ENCODE data around the gene UNC5A.
A peak's percentile ranks its signal among the peaks of the same experiment; 100 is the strongest.
"Not testable (repeated sequence)": the region's sequence is repeated elsewhere in the genome, so short reads cannot be mapped to it uniquely, and the experiment has no call there.

UNC5A gene

GRCh38 chr5:176866707-176867310 lies 56.5 kb downstream of the UNC5A start:
- no peak for DNase-seq

GRCh38 chr5:176868126-176868525 lies 57.8 kb downstream of the UNC5A start:
- DNase-seq: no peak

- DNase-seq: no peak
These were observed 58.4 kb downstream of the UNC5A start for GRCh38 chr5:176868731-176869130.

GRCh38 chr5:176869501-176870109 lies 59.2 kb downstream of the UNC5A start:
- no peak for DNase-seq

- no peak for DNase-seq
These were observed 59.8 kb downstream of the UNC5A start for GRCh38 chr5:176870110-176870591.

GRCh38 chr5:176870644-176871043 lies 60.3 kb downstream of the UNC5A start:
- DNase-seq: not testable (repeated sequence)

GRCh38 chr5:176872586-176872985 lies 62.2 kb downstream of the UNC5A start:
- DNase-seq: peak in 1 of 5 experiments; percentile 33

- peak in 2 of 5 experiments; percentile 9 to 30 for DNase-seq
These were observed 62.7 kb downstream of the UNC5A start for GRCh38 chr5:176873011-176873410.

GRCh38 chr5:176873541-176874172 lies 63.3 kb downstream of the UNC5A start:
- DNase-seq: no peak

- DNase-seq: no peak
These were observed 63.9 kb downstream of the UNC5A start for GRCh38 chr5:176874198-176874780.

- DNase-seq: no peak
These were observed 64.7 kb downstream of the UNC5A start for GRCh38 chr5:176875014-176875550.

- DNase-seq: no peak
These were observed 65.6 kb downstream of the UNC5A start for GRCh38 chr5:176875783-176876505.

- DNase-seq: no peak
These were observed 66.4 kb downstream of the UNC5A start for GRCh38 chr5:176876506-176877431.

- DNase-seq: no peak
These were observed 67.5 kb downstream of the UNC5A start for GRCh38 chr5:176877793-176878331.

GRCh38 chr5:176878463-176878862 lies 68.1 kb downstream of the UNC5A start:
- DNase-seq: no peak

- no peak for DNase-seq
These were observed 68.7 kb downstream of the UNC5A start for GRCh38 chr5:176878906-176879662.

GRCh38 chr5:176879663-176880361 lies 69.5 kb downstream of the UNC5A start:
- no peak for DNase-seq

- no peak for DNase-seq
These were observed 70.1 kb downstream of the UNC5A start for GRCh38 chr5:176880366-176881020.
